GM12891 (cell line): ENCODE data around the gene TMCO1.
"Not testable (repeated sequence)": the region's sequence is repeated elsewhere in the genome, so short reads cannot be mapped to it uniquely, and the experiment has no call there.

Source experiments
- DNase-seq: peaks from one replicate; pipeline ENCODE4 v3.0.0; 2011; ENCODE audit warnings: low spot score; ENCODE audit not compliant: insufficient read length
- FAIRE-seq: peaks from 2 replicates; lab custom pipeline; 2011; peaks lifted over from hg19 to GRCh38; lab: Jason Lieb, UNC
- PAX5 ChIP-seq: IDR thresholded peaks from 2 replicates; pipeline ENCODE4 v1.6.1; 2011; ENCODE audit warnings: low read length, moderate library complexity, mild to moderate bottlenecking; ENCODE audit not compliant: insufficient read depth, severe bottlenecking
- POLR2A ChIP-seq: IDR thresholded peaks from 2 replicates; pipeline ENCODE4 v1.6.1; 2011; ENCODE audit warnings: low read depth, low read length, control low read depth
- POLR2AphosphoS5 ChIP-seq: IDR thresholded peaks from 2 replicates; pipeline ENCODE4 v1.6.1; 2011; ENCODE audit warnings: low read depth, low read length, control low read depth
- POU2F2 ChIP-seq: IDR thresholded peaks from 2 replicates; pipeline ENCODE4 v1.6.1; 2011; ENCODE audit warnings: low read depth, mild to moderate bottlenecking, control low read depth, low read length, moderate library complexity
- SPI1 ChIP-seq: IDR thresholded peaks from 2 replicates; pipeline ENCODE4 v1.6.1; 2011; ENCODE audit warnings: low read depth, low read length, control low read depth
- TAF1 ChIP-seq: IDR thresholded peaks from 2 replicates; pipeline ENCODE4 v1.6.1; 2011; ENCODE audit warnings: low read depth, low read length, control low read depth

The TMCO1 gene

DNA sequence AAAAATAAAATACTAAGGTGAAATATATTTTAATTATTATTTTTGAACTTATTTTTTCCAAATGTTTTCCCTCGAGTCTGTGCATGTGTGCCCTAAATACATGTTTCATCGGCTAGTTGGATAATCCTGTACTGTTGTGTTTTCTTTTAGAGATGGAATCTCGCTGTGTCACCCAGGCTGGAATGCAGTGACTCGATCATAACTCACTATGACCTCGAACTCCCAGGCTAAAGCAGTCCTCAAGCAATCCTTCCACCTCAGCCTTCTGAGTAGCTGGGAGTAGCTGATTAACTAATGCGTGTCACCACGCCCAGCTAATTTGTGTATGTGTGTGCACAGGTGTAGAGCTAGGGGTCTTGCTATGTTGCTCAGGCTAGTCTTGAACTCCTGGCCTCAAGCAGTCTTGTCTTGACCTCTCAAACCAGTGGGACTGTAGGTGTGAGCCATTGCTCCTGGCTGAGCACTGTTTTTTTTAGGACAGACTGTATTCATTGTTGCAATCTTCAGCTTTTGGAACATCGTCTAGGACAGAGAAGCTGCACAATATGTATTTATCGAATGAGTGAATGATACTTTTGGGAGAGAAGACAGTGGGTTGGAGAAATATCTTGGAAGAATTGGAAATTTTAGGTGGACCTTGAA is 4.8 kb upstream of the TMCO1 start:
- FAIRE-seq (no peak), DNase-seq (no peak)
- TF ChIP-seq POU2F2: no peak
- no peak for TF ChIP-seq TAF1
- TF ChIP-seq POLR2AphosphoS5: no peak

DNA sequence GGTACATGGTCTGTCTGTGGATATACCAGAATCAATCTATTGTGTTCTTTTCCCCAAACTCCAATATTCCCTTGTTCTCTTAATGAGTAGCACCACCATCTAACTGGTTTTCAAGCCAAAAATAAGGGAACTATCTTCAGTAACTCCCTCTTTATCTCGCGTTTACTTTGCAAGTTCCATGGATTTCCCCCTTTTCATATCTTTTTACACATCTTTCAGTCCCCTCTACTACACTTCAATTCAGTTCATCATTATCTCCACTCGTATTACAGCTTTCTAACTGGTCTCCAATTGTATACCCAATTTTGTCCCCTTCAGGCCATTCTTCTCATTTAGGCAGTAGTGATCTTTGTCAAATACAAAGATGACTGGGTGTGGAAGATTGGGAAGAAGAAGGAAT is 4.1 kb upstream of the TMCO1 start:
- FAIRE-seq (no peak), DNase-seq (no peak)
- no peak for TF ChIP-seq POLR2AphosphoS5
- TF ChIP-seq POU2F2: no peak
- no peak for TF ChIP-seq TAF1
- TF ChIP-seq POLR2A: no peak
- TF ChIP-seq SPI1: no peak
- TF ChIP-seq PAX5: no peak

DNA sequence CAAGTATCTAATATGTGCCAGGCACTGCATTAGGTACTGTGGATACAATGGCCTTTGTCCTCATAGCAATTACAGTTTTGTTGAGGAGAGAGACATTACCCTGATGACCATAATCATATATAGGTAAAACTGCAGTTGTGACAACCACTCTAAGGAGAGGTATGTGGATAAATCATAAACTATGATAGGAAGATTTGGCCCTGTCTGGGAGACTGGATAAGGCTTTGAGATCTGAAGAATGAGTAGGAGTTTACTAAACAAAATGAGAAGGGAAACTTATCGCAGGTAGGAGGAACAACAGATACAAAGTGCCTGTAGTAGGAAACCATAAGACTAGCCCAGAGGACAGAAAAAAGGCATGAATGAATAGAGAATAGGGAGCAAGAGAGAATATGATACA is 4.4 kb downstream of the TMCO1 start:
- DNase-seq (no peak), FAIRE-seq (no peak)
- no peak for TF ChIP-seq POU2F2
- TF ChIP-seq PAX5: no peak
- TF ChIP-seq SPI1: no peak
- TF ChIP-seq POLR2AphosphoS5: no peak
- no peak for TF ChIP-seq POLR2A
- TF ChIP-seq TAF1: no peak

DNA sequence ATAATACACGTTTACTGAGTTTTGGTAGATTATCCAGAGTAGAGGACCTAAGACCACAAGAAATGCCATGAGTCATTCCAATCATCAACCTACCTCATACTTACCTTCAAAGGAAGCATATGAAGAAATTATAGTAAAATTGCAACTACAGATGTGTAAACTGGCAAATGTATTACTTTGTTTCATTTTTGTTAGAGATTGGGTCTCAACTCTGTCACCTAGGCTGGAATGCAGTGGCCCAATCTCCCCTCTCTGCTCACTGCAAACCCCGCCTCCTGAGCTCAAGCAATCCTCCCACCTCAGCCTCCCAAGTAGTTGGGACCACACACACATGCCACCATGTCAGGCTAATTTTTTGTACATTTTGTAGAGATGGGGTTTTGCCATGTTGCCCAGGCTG is 5.2 kb downstream of the TMCO1 start:
- TF ChIP-seq TAF1 (no peak), POLR2AphosphoS5 (no peak), POLR2A (no peak), PAX5 (no peak), SPI1 (no peak), POU2F2 (no peak)
- FAIRE-seq (no peak), DNase-seq (no peak)

DNA sequence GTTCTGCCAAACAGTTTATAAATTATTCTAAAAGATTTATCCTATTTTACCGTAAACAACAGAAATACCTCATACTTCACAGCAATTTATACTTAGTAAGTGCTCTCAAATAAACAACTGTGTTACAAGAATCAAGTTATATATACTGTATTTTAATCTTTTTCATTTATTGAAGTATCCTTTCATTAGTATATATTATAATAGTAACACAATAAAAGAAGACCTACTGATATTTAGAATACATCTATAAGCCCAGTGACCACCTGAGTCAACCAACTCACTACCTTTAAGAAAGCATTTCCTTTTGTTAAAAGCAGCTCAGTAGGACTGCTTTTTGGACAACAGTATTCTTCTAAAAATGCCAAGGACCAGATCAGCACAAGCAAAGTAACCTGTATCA is 5.9 kb downstream of the TMCO1 start:
- DNase-seq (no peak), FAIRE-seq (no peak)
- TF ChIP-seq POLR2AphosphoS5: no peak
- TF ChIP-seq POLR2A: no peak
- no peak for TF ChIP-seq POU2F2
- no peak for TF ChIP-seq TAF1
- TF ChIP-seq SPI1: no peak
- TF ChIP-seq PAX5: no peak

DNA sequence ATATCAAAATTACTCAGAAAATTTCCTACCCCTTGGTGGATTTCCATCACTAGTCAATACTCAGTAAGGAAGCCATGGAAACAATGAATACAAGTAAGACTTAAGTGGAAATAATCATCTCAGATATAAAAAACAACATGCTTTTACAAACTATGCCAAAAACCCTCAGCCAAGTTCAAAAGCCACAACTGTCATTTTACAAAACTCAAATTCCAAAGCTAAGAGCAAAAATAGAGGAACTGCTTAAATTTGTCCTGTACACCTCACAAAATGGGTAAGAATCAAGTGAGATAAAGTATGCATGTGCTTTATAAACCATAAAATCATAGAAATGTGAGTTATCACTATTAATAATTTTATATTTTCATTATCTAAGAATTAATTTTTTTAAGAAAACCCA is 9.6 kb downstream of the TMCO1 start:
- TF ChIP-seq POLR2A: no peak
- no peak for TF ChIP-seq TAF1
- TF ChIP-seq SPI1: 0 out of 2 replicates have a peak, but pooled peaks have one; percentile 10
- no peak for TF ChIP-seq POLR2AphosphoS5
- no peak for TF ChIP-seq POU2F2
- TF ChIP-seq PAX5: no peak
- FAIRE-seq: no peak
- no peak for DNase-seq

DNA sequence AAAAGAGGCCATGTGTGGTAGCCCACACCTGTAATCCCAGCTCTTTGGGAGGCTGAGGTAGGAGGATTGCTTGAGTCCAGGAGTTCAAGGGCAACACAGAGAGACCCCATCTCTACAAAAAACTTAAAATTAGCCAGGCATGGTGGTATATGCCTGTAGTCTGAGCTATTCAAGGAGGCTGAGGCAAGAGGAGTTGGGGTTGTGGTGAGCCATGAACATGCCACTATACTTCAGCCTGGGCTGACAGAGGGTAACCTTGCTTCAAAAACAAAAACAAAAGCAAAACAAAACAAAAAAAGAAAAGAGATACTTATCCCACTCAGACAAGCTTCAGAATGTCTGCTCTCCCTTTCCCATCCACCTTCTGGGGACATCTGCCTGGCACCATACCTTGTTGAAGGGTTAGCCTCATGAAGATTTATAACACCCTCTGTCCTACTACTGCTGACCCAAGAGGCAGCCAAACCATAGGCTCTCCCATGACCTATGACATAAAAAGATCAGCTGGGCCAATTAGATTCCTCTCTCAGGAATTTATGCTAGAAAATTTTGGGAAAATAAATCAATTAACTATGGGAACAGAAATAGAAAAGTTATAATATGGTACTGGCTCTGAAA is 13.2 kb downstream of the TMCO1 start:
- FAIRE-seq (no peak), DNase-seq (no peak)
- no peak for TF ChIP-seq POLR2AphosphoS5
- TF ChIP-seq POLR2A: no peak
- TF ChIP-seq TAF1: no peak
- no peak for TF ChIP-seq POU2F2
- TF ChIP-seq SPI1: no peak
- TF ChIP-seq PAX5: no peak

DNA sequence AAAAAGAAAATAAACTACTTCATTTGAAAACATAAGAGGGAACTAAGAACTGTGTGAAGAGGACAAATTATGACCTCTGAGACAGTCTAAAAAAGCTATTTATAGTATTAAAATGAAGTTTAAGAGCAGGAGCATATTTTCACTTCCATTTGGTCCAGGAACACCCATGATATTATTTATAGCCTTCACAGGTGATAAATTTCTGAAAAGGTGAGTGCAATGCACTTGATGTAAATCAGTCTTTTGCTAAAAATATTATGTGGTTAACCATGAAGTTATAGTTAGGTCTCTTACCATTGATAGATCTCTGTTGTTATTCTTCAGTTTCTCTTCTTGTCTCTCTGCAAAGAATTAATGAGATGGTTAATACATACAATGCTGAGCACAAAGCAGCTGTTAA is 14.7 kb downstream of the TMCO1 start:
- TF ChIP-seq POLR2A (no peak), POLR2AphosphoS5 (no peak), PAX5 (no peak), TAF1 (no peak), POU2F2 (no peak), SPI1 (no peak)
- DNase-seq: no peak
- no peak for FAIRE-seq

DNA sequence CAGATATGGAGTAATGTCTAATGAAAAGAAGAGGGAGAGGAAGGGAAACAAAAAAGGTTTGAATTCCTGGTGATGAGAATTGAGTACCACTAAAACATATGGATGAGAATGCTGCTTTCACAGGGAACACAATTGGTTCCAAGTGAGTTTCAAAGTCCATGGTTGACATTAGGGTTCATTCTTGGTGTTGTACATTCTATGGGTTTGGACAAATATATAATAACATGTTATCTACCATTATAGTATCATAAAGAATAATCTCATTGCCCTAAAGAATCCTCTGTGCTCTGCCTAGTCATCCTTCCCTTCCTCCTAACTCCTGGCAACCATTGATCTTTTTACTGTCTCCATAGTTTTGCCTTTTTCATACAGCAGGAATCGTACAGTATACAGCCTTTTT is 20.1 kb downstream of the TMCO1 start:
- no peak for FAIRE-seq
- TF ChIP-seq POLR2A (no peak), TAF1 (no peak), POLR2AphosphoS5 (no peak), POU2F2 (no peak), PAX5 (no peak), SPI1 (no peak)
- no peak for DNase-seq

DNA sequence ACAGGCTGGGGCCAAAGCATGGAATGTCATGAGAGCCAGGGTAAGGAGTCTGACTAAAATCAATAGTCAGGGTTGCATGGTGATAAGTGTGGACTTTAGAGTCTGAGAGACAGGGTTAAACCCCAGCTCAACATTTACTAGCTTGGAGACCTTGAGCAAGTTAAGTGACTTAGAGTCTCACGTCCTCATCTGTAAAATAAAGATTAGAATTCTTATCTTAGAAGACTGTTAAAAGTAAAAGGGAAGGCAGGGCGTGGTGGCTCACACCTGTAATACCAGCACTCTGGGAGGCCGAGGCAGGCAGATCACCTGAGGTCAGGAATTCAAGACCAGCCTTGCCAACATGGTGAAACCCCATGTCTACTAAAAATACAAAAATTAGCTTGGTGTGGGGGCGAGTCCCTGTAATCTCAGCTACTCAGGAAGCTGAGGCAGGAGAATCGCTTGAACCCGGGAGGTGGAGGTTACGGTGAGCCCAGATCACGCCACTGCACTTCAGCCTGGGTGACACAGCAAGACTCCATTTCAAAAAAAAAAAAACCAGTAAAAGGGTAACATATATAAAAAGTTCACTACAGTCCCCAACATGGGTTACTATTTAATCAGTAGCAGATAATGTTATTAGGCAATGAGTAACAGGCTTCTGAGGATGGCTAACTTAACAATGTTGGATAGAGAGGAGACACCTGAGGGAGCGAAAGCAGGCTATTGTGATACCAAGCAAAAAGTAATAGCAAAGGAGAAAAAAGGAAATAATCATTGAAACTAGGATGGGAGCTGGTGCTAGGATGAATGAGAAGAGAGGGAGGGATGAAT is 20.8 kb downstream of the TMCO1 start:
- FAIRE-seq (no peak), DNase-seq (no peak)
- TF ChIP-seq TAF1 (no peak), SPI1 (no peak)

DNA sequence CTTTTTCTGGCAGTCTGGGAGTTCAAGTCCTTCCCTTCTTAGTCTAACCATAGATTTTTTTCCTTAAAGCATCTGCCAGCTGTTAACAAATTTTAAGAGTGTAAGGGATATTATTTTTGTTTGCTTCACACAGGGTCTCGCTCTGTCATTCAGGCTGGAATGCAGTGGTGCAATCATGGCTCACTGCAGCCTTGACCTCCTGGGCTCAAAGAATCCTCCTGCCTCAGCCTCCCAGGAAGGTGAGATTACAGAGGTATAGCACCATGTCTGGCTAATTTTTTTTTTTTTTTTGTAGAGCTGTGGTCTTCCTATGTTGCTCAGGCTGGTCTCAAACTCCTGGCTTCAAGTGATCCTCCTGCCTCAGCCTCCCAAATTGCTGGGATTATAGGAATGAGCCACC is 23.8 kb downstream of the TMCO1 start:
- DNase-seq, FAIRE-seq: not testable (repeated sequence)
